NOMO-1 treated with dmso at 0.1 percent for 144 hours (cell line): ENCODE measurements around the gene SNRPE.
"Not testable (repeated sequence)": the region's sequence is repeated elsewhere in the genome, so short reads cannot be mapped to it uniquely, and the experiment has no call there.

Source experiments
- DNase-seq: peaks from one replicate; lab custom pipeline; 2025; ENCODE audit not compliant: unreplicated experiment; lab: John Stamatoyannopoulos, UW

The SNRPE gene

DNA sequence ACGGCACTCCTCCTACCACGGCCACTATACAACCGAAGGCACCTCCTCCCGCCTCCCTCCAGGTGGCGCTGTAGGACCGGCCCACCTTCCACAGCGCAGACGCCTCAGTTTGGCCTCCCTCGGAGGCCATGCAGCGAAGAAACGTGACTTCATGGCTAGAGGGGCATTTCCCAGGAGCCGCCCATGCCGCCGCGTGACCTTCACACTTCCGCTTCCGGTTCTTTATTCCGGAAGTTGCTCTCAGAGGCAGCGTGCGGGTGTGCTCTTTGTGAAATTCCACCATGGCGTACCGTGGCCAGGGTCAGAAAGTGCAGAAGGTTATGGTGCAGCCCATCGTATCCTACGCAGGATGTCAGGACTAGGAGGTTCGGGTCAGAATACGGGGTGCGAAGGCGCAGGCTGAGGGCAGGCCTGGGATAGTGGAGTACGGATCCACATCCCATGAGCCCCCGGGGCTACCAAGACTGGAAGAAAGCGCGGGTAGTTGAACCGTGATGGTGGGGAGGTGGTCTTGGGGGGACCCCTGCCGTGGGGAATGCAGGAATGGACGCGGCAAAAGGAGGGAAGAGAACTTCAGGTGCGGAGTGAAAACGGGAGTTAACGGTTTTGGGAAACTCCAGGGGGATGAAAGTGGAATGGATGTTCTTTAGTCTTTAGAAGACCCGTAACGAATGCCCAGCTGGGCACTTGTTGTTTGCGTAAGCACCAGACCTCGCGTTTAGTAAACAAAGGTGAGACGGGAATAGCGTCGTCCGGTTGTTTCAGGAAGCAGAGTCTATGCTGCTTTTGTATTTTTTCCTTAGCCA lies at the start of gene SNRPE:
TSS of gene SNRPE (plus strand) at position 221 of the 806 bp plus-strand sequence. CDS start at position 282, 61 bp downstream.
- peak; percentile 97 for DNase-seq

DNA sequence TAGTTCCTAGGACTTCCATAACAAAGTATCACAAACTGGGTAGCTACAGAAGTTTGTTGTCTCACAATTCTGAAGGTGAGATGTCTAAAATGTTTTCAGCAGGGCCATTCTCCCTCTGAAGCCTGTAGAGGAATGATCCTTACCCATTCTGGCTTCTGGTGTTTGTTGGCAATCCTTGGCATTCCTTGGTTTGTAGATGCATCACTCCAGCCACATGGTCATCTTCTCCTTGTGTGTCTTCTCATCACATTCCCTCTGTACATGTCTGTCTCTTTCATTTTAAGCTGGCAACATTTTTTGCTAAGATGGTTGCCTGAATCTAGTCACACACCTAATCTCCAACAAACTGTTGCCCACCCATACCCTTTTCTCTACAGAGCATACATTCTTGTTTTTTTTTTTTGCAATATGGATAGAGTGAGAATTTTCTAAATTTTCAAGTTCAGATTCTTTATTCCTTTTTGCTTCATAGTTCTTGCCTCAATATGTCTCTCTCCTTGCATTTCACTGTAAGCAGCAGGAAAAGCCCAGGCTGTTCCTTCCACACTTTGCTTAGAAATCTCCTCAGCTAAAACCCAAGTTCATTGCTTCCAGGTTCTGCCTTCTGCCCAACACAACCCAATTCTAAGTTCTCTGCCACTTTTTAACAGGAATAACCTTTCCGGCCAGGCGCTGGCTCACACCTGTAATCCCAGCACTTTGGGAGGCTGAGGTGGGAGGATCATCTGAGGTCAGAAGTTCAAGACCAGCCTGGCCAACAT lies 47.6 kb upstream of the SNRPE start:
- DNase-seq: no peak

DNA sequence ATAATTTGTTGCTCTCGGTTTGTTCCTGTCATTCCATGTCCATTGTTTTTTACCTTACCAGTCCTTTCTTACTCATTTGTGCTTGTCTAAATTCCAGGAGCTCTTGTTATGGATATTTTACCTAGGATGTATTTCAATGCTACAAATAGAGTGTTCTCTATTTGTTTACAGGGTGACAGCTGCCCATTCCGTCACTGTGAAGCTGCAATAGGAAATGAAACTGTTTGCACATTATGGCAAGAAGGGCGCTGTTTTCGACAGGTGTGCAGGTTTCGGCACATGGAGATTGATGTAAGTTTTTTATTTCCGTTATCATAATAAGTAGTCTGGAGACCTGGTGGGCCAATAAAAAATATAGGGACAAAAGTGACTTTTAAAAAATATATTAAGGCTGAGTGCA lies 43.0 kb upstream of the SNRPE start:
- DNase-seq: no peak

DNA sequence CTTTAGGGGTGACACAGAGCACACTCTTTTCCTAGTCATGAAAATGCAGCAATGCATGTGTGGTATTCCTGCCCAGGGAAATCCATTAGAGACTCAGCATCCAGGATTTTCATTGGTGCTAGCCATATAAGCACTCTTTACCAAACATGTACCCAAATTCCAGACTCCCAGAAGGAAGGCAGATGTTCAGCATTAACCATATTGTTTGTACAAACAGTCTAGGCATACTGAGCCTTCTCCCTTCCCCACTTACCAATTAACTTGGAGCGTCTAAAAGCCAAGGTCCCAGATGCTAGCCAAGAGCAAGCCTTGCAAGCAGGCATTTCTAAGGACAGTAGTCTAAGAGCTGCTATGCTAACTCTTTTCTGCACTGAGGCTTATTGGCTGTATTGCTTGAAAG lies 38.1 kb upstream of the SNRPE start:
- no peak for DNase-seq

DNA sequence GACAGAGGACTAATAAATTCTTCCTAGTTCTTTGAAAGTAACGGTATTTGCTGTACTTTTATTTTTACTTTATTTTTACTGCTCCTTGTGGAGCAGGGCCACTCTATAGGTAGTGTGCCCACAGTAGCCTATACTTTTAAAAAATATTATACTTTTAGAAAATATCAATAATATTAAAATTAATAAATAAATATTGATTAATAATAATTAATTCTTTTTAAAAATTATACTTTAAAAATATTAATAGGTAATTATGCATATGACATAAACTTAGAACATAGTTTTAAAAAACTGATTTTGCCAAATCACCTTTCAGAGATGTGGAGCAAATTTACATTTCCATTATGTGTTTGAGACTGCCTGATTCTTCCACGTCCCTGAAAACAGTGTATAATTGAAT lies 35.2 kb upstream of the SNRPE start:
- DNase-seq: no peak

DNA sequence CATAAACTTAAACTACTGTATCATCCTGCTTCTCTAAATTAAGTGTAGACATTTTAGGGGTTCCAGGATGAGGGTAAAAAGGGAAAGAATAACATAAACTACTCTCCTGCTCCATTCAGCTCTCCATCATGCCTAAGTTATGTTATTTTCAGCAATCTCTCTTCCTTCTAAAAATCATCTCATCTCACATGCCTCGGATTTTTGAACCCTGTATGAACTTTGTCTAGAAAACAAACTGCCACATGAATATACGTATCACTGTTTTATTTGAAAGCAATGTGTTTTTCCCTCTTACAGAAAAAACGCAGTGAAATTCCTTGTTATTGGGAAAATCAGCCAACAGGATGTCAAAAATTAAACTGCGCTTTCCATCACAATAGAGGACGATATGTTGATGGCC lies 33.4 kb upstream of the SNRPE start:
- no peak for DNase-seq

DNA sequence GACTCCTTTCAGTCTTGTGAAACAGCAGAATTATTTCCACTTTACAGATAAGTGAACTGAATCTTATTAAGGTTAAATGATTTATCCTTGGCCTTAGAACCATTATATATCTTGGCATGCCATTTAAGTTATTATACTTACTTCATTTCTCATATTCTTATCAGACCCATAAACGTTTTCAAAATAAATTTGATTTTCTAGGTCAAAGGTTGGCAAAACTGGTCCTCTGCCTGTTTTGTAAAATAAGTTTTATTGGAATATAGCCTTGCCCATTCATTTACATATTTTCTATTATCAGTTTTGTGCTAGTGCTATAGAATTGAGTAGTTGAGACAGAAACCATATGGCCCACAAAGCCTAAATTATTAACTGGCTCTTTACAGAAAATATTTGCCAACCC lies 32.9 kb upstream of the SNRPE start:
- no peak for DNase-seq

DNA sequence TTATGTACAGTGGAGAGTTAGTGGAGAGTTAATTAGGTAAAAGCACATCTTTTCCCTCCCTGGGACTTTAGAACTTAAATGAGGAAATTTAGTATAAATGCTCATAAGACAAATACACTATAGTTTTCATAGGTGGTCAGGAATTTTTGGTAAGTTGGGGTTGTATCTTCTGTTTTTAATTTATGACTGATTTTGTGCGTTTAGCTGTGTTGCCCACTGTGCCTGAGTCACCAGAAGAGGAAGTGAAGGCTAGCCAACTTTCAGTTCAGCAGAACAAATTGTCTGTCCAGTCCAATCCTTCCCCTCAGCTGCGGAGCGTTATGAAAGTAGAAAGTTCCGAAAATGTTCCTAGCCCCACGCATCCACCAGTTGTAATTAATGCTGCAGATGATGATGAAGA lies 32.2 kb upstream of the SNRPE start:
- peak; percentile 5 for DNase-seq

DNA sequence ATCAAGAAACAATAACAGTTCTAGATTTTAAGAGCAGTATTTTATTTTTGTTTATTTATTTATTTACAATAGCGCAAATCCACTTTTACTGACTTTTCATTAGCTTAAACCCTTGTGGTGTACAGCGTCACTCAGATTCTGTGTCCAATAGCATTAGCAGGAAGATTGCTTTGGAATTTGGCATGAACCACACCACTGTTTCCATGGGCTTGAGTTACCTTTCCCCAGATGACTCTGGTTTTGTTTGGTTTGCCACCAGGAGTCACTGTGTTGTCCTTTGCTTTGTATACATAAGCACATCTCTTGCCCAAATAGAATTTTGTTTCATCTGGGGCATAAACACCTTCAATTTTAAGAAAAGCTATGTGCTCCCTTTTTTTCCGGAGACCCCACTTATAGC lies 25.9 kb upstream of the SNRPE start:
- DNase-seq: no peak

DNA sequence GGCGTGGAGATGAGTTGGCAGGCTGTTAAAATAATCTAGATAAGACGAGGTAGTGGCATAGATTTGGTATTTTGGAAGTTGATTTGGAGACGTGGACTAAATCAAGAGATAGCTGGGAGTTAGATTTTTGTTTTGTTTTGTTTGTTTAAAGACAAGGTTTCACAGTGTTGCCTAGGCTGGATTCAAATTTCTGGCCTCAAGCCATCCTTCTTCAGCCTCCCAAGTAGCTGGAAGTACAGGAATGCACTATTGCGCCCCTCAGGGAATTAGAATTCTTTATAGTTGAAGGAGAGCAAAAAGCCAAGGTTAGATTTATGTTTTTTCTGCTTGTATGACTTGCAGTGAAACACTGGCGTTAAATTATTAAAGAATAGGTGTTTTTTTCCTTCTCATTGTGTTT lies 22.3 kb upstream of the SNRPE start:
- no peak for DNase-seq

DNA sequence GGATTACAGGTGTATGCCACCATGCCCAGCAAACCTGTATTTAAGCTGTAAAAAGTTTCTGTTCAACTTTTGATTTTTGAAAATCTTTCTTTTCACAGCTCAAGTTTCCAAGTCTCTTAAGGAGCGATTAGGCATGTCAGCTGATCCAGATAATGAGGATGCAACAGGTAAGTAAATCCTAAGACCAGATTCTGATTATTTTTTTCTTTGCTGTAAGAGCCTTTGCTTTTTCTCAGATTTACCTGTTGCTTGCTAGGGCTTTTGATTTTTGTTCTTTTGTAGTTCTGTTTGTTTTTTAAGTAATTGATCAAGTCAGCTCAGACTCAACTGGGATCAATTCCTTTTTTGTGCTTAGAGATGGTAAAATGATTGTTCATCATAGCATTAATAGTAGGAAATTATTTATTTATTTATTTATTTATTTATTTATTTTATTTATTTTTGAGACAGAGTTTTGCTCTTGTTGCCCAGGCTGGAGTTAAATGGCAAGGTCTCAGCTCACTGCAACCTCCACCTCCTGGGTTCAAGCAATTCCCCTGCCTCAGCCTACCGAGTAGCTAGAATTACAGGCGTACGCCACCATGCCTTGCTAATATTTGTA lies 21.1 kb upstream of the SNRPE start:
- no peak for DNase-seq

DNA sequence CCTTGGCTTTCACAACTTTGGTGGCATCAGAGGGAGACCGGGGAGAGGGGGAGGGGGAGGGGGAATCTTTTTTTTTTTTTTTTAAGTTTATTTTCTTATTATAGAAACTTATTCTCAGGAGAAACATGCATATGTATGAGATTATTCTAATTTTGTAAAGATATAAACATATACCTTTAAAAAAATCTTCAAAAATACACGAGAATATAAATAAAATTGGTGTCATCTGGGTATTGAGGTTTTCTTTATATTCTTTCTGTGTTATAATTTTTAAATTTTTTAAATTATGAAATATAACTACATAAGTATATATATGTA lies 18.9 kb upstream of the SNRPE start:
- no peak for DNase-seq

DNA sequence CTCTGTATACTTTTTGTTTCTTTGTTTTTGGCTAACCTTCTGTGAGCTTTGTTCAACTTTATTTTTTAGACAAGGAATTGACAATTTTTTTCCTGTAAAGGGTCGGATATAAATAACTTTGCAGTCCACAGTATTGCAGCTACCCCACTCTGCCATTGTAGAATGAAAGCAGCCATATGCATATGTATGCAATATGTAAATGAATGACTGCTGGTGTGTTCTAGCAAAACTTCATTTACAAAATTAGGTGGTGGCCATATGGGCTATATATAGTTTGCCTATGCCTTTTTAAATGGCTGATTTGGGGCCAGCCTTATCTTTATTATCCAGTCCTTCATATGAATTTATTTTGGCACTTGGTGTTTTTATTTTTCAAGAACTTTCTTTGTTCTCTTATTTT lies 18.0 kb upstream of the SNRPE start:
- no peak for DNase-seq

DNA sequence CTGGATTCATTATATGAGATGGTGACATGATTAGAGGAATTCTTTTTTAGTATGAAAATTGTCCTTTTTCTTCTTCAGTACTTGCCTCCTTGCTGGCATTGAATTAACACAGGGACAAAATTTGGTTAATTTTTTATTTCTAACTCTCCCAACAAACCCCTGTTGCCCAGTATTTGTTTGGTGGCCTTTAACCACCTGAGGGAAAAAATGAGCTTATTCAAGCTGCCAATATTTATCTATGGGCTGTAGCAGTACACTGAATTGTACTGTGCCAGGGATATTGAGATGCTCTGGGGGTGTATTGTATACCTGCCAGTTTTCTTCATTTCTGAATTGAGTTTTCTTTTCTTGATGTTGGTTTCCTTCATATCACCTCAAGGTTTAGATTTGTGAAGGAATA lies 8.3 kb upstream of the SNRPE start:
- DNase-seq: not testable (repeated sequence)

DNA sequence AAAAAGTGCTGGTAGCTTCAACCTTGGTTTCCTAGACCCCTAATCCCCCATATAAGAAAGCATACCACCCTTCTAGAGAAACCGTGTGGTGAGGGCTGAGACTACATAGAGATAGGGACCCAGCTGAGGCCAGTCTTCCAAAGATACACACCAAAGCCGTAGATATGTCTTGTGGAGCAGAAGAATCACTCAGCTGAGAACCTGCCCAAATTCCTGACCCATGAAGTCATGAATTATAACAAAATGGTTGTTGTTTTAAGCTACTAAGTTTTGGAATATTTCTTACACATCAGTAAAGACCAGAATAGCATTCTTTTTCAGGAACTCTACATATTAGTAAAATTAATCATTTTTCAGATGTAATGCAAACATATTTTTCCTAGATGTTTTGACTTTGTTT lies 3.3 kb upstream of the SNRPE start:
- no peak for DNase-seq

DNA sequence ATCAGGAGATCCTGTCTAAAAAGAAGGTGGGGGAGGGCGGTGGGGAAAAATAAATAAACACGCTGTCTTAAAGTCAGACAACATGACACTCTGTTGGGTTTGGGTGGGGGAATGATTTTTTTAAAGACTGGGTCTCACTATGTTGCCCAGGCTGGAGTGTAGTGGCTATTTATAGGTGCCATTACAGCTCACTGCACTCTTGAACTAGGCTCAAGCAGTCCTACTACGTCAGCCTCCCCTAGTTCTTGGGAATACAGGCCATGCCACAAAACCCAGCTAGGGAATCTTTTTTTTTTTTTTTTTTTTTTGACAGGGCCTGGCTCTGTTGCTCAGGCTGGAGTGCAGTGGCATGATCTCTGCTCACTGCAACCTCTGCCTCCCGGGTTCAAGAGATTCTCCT lies 2.4 kb upstream of the SNRPE start:
- DNase-seq: no peak

DNA sequence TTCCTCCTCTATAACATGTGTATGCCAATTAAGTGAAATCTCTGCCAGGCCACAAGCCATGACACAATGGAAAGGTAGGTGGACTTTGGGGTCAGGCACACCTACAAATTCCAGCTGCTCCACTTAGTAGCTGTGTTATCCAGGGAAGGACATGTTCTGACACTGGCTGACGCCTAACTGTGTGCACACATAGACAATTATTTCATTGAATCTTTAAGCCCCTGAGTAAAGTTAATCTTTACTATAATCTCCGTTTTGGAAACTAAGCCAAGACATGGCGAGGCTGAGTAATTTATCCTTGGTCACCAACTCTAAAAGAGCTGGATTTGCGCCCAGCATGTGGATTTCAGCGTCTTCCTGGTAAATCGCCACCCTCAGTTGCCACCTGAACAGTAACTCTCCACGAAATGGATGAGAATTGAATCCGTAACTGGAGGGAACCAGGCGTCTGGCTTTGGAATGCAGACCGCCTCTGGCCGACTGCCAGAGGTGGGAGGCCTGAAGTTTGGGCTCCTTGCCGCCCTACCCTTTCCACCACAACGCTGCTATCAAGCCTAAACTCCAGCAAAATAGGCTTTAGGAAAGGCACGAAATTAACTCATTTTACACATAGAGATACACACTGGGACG lies 888 bp upstream of the SNRPE start:
- no peak for DNase-seq

DNA sequence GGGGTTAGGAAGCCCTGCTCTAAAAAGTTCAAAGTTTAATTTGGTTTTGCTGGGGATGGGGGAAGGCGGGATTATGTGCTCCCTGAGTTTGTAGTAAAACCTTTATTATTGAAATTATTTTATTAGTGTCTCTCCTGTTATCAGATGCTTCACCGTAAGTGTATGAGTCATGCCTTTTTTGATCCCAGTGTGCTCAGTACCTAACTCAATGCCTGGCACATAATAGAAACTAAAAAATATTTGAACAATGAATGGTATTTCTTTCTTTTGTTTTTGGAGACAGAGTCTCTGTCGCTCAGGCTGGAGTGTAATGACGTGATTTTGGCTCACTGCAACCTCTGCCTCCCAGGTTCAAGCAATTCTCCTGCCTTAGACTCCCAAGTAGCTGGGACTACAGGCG lies 6.4 kb downstream of the SNRPE start:
- no peak for DNase-seq

DNA sequence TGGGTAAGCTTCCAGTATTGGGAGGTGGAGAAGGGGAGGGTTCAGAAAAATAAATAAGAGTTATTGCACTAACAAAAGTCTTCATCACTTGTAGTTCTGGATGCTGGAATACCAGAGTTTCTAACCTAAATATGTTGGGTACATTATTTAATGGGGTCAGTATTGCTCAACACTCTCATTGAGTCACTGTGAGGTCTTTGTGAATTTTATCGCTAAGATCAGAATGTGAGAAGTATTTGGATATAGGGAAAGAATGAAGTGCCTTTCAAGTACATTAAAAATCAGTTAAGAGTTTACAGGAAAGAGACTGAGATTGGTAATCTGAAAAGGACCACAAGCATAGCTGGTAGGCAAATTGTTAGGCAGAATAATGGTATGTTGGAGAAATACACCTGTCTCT lies 8.8 kb downstream of the SNRPE start:
- no peak for DNase-seq

DNA sequence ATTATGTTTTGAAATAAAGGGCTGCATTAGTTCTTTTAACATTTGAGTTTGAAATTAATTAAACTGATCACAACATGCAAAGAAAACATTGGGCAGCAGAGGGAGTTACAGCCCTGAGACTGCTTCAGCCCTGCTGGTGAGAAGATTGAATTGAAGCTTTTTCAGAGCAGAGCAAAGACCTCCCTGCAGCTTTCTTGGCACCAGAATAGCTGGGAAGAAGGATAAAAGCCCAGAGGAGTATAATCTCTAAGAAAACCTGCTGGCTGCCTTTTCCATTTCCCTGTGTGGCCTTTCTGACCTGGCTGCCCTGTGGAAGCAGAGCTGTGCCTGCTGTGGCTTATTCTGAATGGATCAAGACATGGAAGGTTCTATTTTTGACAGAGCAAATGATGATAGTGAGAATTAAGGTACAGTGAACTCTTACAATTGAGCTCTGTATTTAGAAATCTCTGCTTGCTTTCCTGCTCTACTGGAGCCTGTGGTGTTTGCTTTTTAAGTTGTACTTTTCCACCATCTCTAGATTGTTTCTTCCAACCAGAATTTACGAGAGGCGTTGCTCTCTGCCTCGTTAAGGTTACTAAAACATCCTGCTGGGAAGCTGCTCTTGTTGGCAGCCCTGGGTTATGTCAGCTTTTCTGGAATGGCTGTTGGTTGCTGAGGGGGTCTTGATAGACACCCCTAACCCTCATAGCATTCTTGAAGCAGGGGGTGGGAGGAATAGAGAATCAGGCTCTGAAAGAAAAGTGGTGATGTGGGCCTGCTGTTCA lies 9.9 kb downstream of the SNRPE start:
- DNase-seq: peak; percentile 24

DNA sequence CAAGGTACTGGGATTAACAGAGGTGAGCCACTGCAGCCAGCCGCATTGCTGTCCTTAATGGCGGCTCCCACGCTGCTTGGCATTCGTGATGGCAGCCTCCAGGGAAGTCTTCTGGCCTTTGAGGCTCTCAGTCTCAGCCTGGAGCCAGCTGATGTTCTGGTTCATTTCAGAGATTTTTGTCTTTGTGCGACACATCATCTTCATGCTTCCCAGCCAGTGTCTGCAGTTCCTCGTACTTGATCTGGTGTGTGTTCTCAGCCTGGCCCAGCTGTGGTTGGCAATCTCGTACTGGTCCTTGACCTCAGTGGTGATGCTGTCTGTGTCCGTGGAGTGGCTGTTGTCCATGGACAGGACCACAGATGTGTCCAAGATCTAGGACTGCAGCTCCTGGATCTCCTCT lies 11.7 kb downstream of the SNRPE start:
- no peak for DNase-seq
